Activated naive CD4-positive, alpha-beta T cell treated with anti-CD3 and anti-CD28 coated beads, Interleukin-2, amount 50 U/mL, for 72 hours (primary cell): Measurements from ENCODE around the gene HYOU1. TPM values are rescaled to one million over a fixed set of nuclear protein-coding genes. Genes with fewer than 3 reads are reported as not detected.
A peak's percentile ranks its signal among the peaks of the same experiment; 100 is the strongest.
"Not testable (repeated sequence)": the region's sequence is repeated elsewhere in the genome, so short reads cannot be mapped to it uniquely, and the experiment has no call there.

ENCODE experiments used
- ATAC-seq, 2 donors: fragments of 150-1000 bp; cut with Tn5 transposase; 2 replicates each; pipeline ENCODE4 v1.10.0; 2021; ENCODE audit warnings: mild to moderate bottlenecking in 2 of 2, moderate library complexity in 2 of 2
- DNase-seq, 2 donors: peaks; one replicate each; pipeline ENCODE4 v3.0.0; 2021 to 2022; ENCODE audit warnings: low spot score in 2 of 2
- H3K27ac Mint-ChIP-seq, 2 donors: one replicate each; pipeline ENCODE4 v1.8.0; 2022; ENCODE audit warnings: mild to moderate bottlenecking in 2 of 2, mixed read lengths in 2 of 2
- H3K36me3 Mint-ChIP-seq, 2 donors: one replicate each; pipeline ENCODE4 v1.8.0; 2022; ENCODE audit warnings: mixed read lengths in 2 of 2
- H3K9me3 Mint-ChIP-seq, 2 donors: one replicate each; pipeline ENCODE4 v1.8.0; 2022; ENCODE audit warnings: mixed read lengths in 2 of 2
- total RNA-seq, 2 donors: library from RNA; stranded (reverse); gene quantifications; one replicate each; pipeline ENCODE4 v1.2.3, GENCODE V29; 2022

HYOU1 gene, protein sequence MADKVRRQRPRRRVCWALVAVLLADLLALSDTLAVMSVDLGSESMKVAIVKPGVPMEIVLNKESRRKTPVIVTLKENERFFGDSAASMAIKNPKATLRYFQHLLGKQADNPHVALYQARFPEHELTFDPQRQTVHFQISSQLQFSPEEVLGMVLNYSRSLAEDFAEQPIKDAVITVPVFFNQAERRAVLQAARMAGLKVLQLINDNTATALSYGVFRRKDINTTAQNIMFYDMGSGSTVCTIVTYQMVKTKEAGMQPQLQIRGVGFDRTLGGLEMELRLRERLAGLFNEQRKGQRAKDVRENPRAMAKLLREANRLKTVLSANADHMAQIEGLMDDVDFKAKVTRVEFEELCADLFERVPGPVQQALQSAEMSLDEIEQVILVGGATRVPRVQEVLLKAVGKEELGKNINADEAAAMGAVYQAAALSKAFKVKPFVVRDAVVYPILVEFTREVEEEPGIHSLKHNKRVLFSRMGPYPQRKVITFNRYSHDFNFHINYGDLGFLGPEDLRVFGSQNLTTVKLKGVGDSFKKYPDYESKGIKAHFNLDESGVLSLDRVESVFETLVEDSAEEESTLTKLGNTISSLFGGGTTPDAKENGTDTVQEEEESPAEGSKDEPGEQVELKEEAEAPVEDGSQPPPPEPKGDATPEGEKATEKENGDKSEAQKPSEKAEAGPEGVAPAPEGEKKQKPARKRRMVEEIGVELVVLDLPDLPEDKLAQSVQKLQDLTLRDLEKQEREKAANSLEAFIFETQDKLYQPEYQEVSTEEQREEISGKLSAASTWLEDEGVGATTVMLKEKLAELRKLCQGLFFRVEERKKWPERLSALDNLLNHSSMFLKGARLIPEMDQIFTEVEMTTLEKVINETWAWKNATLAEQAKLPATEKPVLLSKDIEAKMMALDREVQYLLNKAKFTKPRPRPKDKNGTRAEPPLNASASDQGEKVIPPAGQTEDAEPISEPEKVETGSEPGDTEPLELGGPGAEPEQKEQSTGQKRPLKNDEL
- total RNA-seq: 100 to 1,000 TPM in 1 of 2 donors, 10 to 100 TPM in 1; 71.7 to 117 TPM

DNA sequence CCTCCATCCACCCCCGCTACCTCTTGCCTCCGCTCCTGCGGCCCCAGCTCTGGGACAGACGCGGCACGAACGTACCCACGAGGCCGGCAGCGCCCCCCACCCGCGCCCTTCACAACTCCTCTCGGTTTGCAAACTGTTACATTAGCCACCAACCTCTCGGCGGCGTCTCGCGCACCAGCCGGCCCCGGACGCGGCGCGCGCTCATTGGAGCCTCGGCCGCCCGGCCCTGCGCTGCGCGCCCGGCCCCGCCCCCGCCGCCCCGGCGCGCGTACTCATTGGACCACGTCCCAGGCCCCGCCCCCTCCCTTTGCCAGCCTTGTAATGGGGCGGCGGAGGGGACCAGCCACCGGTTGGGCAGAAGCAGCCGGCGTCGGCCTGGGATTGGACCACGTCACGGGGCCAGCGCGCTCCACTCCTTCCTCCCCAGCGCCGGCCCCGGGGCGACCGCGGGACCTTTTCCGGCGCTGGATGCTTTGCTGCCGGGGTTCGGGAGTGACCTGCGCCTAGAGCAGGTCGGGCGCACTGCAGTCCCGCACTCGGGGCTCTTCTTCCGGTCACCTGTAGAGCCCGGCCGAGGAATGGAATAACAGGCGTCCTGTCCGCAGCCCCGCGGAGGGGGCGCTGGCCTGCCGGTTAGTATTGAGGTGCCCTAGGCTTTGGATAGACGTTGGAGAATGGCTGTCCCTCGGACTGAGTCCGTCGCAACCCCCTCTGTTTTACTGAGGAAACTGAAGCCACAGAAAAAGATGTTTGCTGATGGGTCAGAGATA, at the start of gene HYOU1:
Gene HYOU1, minus strand, starts transcription at position 206 of the 770 bp plus-strand sequence. CDS start 1,045 bp downstream, outside the sequence.
- ATAC-seq (peak; percentile 95 to 96), DNase-seq (peak; percentile 99)
- Mint-ChIP-seq H3K27ac (peak within 1 kb of the TSS; percentile 91 to 99), H3K36me3 (peaks cover 41 to 48% of the 10 kb centered on the region in 2 donors), H3K9me3 (no peaks in the 10 kb centered on the region)

DNA sequence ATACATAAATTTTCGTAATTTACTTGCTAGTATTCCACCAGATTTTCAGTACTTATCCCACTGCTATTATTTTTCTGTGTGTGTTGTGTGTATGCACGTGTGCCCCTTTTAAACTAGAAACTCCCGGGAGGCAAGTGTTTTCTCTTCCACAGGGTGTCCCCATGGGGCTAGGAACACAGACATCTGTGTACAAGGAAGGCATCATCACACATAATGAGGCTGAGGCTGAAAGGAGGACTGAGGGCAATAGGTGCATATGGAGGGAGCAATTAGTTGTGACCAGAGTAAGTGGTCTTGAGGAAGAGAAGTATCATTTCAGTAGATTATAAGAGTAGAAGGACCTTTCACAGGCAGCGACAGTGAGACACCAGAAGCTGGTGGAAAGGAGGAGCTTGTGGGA, 46.8 kb upstream of the HYOU1 start:
- Mint-ChIP-seq H3K36me3 (peaks cover 19 to 54% of the 10 kb centered on the region in 2 donors), H3K9me3 (no peaks in the 10 kb centered on the region), H3K27ac (peak overlapping the region; percentile 75 to 97)
- DNase-seq: no peak
- ATAC-seq: no peak

DNA sequence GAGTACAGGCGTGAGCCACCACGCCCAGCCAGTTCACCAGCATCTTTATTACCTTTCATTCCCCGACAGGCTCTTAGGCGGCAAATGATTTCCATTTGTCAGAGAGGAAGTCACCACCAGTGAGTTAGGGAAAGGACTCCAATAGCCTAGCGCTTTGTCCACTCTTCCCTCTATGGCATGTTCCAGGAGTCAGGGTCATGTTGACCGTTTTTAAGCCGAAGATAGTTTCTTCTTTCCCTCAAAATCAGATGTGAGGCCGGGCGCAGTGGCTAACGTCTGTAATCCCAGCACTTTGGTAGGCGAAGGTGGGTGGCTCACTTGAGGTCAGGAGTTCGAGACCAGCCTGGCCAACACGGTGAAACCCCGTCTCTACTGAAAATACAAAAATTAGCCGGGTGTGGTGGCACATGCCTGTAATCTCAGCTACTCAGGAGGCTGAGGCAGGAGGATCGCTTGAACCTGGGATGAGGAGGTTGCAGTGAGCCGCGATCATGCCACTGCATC, 46.2 kb upstream of the HYOU1 start:
- not testable (repeated sequence) for H3K9me3 Mint-ChIP-seq, DNase-seq, ATAC-seq
- Mint-ChIP-seq H3K36me3 (peaks cover 13 to 54% of the 10 kb centered on the region in 2 donors), H3K27ac (peak overlapping the region; percentile 97 to 99)

DNA sequence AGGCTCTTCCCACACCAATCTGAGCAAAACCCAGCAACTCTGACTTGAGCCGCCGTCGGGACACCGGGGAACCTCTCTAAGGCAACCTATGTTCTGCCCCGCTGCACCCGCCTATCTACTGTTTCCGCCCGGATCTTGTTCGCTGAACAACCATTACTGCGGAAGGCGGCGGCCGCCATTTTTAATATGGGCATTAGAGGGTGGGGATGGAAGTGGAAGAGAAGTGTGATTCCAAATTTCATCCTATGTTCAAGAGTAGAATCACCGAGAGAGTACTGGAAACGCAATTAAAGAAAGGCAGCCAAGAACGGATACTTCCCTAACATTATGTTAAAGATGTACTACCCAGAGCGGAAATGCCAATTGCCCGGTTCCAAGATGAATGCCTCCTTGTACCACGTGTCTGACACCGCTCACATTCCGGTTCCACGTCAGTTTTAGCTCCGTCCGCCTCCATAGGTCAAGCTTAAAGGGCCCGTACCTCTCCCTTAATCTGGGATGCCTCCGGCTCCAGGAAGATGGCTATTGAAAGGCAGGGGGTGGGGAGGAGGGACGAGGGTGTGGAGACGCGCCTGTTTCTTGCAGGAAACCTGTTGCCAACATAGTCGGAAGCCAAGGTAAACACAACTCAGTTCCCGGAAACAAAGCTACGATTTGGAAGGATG, 44.9 kb upstream of the HYOU1 start, which contains the start of gene DPAGT1:
Gene DPAGT1, minus strand, starts transcription at position 95 of the 665 bp plus-strand sequence. CDS start 198 bp downstream, outside the sequence.
- DNase-seq (peak; percentile 83), ATAC-seq (peak; percentile 85 to 91)
- Mint-ChIP-seq H3K27ac (peak within 1 kb of the TSS; percentile 97 to 99), H3K36me3 (peaks cover 12 to 52% of the 10 kb centered on the region in 2 donors), H3K9me3 (no peaks in the 10 kb centered on the region)

DNA sequence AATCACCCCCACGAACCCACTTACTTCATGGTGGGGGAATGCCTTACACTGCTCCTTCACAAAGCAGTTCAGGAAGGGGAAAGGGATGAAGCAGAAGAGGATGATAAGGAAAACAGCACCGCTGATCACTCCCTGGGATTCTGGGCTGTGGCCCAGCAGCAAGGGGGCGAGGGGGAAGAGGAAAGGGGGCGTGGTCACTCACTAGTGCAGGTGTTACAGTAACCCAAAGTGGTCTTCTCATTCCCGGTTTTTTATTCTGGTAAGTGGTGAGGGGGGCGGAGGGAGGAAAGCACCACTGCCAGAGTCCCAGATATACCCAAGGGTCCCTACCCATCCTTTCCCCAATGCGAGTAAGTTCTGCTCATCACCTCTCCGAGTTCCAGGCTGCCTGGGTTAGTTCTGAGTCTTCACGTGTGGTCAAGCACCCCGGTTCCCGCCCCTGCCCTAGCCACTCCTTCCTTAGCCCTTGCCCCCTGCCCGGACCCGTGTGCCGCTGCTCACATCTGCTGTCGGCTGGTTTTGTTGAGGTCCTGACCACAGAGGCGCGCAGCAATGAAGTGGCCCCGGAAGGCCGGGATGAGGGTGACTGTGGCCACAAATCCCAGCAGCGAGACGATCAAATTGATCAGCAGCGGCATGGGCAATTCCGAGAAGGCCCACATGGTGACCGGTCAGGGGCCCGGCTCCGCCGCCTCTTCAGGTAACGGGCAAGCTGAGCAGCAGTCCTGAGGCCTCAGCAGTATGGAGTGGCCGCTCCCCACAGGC, 44.2 kb upstream of the HYOU1 start:
- Mint-ChIP-seq H3K36me3 (peaks cover 17 to 45% of the 10 kb centered on the region in 2 donors), H3K9me3 (no peaks in the 10 kb centered on the region), H3K27ac (peak overlapping the region; percentile 97 to 99)
- DNase-seq (peak in 1 of 2 donors; percentile 81), ATAC-seq (peak; percentile 15 to 64)

DNA sequence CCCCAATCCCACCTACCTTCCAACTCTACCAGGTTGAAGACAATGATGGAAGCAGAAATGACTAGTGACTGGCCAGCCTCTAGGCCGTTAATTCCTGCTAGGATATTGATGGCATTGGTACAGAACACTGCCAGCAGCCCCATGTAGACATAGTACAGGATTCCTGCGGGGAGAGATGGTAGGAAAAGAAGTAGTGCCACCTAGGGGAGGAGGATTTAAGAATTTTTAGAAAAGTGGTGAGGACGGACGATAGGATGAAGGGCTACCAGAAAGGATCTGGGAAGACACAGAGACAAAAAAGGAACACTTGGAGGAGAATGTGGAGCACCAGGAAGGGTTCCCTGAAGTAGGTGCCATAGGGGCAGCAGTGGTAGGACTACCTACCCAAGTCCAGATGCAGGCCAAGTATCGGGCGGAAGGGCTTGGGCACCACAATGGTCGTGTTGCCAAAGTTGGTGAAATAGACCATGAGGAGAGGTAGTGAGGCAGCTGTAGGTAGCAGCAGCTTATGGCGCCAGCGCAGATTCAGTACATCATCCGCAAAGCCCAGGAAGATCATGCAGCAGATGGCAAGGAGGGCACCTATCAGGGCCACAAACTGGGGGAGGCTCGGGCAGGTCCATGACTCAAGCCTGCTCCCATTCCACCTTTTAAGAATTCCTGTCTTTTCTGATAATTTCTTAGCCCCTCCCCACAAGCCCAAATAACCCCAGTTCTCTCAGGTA, 43.4 kb upstream of the HYOU1 start:
- ATAC-seq (no peak), DNase-seq (no peak)
- no peaks in the 10 kb centered on the region for H3K9me3 Mint-ChIP-seq
- peak overlapping the region; percentile 97 to 99 for H3K27ac Mint-ChIP-seq
- H3K36me3 Mint-ChIP-seq: peaks cover 19 to 45% of the 10 kb centered on the region in 2 donors

DNA sequence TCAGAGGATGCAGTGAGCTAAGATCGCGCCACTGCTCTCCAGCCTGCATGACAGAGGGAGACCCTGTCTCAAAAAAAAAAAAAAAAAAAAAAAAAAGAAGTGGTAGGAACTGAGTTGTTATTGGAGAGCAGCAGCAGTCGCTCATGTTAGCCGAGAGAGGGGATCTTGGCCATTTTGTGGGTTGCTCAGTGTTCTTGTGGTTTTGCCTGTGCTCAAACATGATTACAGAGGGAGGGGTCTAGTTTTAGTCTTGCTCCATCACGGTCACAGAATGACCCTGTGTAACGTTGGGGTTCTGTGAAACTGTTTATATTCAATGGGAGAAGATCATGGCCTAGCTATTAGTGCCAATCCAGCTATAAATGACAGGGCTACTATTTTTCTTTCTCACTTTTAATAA, 42.7 kb upstream of the HYOU1 start:
- peaks cover 24 to 51% of the 10 kb centered on the region in 2 donors for H3K36me3 Mint-ChIP-seq

DNA sequence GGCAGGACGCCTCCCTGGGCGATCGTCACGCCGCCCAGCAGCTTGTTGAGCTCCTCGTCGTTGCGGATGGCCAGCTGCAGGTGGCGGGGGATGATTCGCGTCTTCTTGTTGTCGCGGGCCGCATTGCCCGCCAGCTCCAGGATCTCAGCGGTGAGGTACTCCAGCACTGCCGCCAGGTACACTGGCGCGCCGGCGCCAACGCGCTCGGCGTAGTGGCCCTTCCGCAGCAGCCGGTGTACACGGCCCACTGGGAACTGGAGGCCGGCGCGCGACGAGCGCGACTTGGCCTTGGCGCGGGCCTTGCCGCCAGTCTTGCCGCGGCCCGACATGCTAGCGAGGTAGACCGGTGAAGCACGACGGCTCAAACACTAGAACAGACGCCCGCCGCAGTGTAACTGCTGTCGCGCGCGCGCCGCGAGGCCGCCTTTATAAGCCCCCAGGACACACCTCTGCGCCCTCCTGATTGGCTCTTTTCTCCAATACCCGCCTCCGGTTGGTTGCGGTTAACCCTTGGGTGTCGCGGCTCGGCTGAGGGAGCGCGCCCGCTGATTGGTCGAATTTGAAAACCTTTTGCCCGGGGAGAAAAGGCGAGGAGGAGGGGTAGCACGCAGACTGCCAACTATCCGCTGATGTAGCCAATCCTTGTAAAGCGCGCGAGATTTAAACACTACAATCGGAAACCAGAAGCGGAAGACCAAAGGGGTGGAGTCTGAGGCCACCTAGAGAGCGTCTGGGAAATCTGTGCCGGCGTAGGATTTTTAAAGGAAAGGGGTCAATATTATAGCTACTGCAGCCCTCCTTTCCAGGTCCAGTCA, 38.3 kb upstream of the HYOU1 start:
- peak; percentile 85 to 86 for ATAC-seq
- Mint-ChIP-seq H3K27ac (peak overlapping the region; percentile 89 to 97), H3K9me3 (no peaks in the 10 kb centered on the region), H3K36me3 (peaks cover 36 to 49% of the 10 kb centered on the region in 2 donors)
- peak; percentile 99 to 100 for DNase-seq

More for the DNA sequence above, 42.7 kb upstream of the HYOU1 start:
- H3K27ac Mint-ChIP-seq: peak overlapping the region in 1 of 2 donors; percentile 97
- DNase-seq (no peak), ATAC-seq (no peak)
- no peaks in the 10 kb centered on the region for H3K9me3 Mint-ChIP-seq

DNA sequence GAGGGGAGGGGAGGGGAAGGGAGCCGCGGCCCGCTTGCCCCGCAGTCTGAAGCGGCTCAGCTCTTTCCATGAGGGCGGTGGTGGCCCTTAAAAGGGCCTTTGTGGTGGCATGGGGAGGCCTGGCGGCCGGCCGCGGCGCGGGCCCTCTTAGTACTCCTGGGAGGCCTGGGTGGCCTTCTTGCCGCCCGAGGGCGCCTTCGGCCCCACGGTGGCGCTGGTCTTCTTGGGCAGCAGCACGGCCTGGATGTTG, 37.7 kb upstream of the HYOU1 start:
- no peaks in the 10 kb centered on the region for H3K9me3 Mint-ChIP-seq
- DNase-seq (peak in 1 of 2 donors; percentile 55), ATAC-seq (peak; percentile 23 to 39)
- peak overlapping the region; percentile 89 to 97 for H3K27ac Mint-ChIP-seq
- peaks cover 33 to 44% of the 10 kb centered on the region in 2 donors for H3K36me3 Mint-ChIP-seq

DNA sequence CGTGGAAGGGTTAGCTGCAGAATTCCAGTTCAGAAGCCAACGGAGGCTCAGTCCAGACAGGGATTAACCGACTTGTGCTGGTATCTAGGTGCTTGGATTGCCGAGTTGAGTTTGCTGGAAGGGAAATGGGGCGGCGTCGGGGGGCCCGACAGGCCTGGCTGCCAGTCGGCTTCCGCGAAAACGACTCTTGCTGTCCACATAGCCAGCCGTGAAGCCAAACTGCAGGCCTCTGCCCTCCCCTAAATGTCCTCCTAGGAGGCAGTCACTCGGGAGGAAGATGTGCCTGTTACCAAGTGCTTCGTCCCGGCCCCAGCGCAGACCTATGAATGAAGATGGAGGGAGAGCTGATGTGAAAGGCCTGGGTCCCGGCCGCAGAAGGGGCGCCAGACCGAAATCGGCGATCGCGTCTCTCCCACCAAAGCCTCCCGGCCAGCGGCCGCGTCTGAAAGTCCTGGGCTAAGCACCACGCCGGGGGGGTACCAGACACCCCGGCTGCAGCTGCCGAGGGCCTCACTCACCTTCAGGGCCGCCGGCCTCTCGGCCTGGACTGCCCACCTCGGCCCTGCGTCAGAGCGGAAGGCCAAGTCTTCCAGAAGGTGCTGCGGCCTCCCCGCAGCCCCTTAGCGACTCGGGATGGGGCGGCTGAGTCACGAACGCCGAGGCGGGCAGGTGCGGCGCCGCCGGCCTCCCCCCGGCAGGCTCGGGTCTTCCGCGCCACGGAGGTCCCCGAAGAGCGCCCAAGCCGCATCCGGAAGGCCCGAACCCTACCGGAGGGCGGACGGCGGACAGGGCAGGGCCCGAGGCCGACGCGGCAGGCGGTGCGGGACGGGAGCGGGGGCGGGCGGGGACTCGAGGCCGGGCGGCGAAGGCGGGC, 37.2 kb upstream of the HYOU1 start:
- Mint-ChIP-seq H3K27ac (peak overlapping the region; percentile 97), H3K36me3 (peaks cover 33 to 42% of the 10 kb centered on the region in 2 donors), H3K9me3 (no peaks in the 10 kb centered on the region)
- DNase-seq (peak; percentile 48 to 76), ATAC-seq (peak; percentile 0 to 18)

DNA sequence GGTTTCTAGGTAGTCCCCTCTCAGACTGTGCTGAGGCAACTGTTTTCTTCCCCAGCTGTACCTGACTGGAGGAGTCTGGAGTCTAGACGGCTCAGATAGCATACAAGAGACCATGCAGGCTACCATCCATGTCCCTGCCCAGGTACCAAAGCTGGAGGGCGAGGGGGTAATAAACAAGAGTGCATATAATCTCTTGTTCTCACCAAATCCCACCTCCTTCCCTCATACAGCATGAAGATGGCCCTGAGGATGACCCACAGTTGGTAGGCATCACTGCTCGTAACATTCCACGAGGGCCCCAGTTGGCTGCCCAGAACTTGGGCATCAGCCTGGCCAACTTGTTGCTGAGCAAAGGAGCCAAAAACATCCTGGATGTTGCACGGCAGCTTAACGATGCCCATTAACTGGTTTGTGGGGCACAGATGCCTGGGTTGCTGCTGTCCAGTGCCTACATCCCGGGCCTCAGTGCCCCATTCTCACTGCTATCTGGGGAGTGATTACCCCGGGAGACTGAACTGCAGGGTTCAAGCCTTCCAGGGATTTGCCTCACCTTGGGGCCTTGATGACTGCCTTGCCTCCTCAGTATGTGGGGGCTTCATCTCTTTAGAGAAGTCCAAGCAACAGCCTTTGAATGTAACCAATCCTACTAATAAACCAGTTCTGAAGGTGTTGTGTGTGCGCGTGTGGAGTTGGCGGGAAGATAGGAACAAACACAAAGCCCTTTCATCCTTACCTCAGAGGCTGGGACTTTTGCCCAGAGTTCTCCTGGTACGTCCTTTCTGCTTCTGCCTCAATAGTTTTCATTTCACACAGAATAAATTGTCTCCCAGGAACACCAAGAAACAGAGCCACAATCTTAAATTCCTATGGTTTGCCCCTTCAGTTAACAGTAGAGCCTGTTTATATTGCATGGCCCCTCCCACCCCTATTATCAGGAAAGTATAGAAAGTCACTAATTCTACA, 36.2 kb upstream of the HYOU1 start:
- H3K36me3 Mint-ChIP-seq: peaks cover 31 to 33% of the 10 kb centered on the region in 2 donors
- H3K27ac Mint-ChIP-seq: peak overlapping the region; percentile 97
- ATAC-seq: no peak
- peak in 1 of 2 donors; percentile 12 for DNase-seq
- no peaks in the 10 kb centered on the region for H3K9me3 Mint-ChIP-seq
